PFSK-1 (cell line): ENCODE data around the gene NRL.

Experiments used
- FOXP2 ChIP-seq: optimal IDR thresholded peaks from 2 replicates; pipeline ENCODE3; 2011; ENCODE audit warnings: borderline replicate concordance, control low read depth, inconsistent platforms; ENCODE audit not compliant: insufficient read depth; ENCODE audit errors: extremely low read length, extremely low read depth
- POLR2AphosphoS5 ChIP-seq: IDR thresholded peaks from 2 replicates; pipeline ENCODE4 v1.6.1; 2012; ENCODE audit warnings: low read depth, mild to moderate bottlenecking, control low read depth, low read length, moderate library complexity
- SIN3A ChIP-seq: IDR thresholded peaks from 2 replicates; pipeline ENCODE4 v1.6.1; 2012; ENCODE audit warnings: mild to moderate bottlenecking, low read length, moderate library complexity, borderline replicate concordance; ENCODE audit not compliant: insufficient read depth
- TAF1 ChIP-seq: IDR thresholded peaks from 2 replicates; pipeline ENCODE4 v1.6.1; 2012; ENCODE audit warnings: low read length, control low read depth, borderline replicate concordance; ENCODE audit not compliant: insufficient read depth
- TF ChIP-seq, protein P1 (sequence below), 2 experiments: IDR thresholded peaks; 2 replicates each; pipeline versions ENCODE4 v1.6.1 to v1.8.0; 2011 to 2012; ENCODE audit warnings: low read depth in 2 of 2, low read length in 2 of 2, control low read depth in 1 of 2, inconsistent platforms in 1 of 2, mild to moderate bottlenecking in 1 of 2, moderate library complexity in 1 of 2; ENCODE audit not compliant: insufficient read depth in 1 of 2

Gene NRL

DNA sequence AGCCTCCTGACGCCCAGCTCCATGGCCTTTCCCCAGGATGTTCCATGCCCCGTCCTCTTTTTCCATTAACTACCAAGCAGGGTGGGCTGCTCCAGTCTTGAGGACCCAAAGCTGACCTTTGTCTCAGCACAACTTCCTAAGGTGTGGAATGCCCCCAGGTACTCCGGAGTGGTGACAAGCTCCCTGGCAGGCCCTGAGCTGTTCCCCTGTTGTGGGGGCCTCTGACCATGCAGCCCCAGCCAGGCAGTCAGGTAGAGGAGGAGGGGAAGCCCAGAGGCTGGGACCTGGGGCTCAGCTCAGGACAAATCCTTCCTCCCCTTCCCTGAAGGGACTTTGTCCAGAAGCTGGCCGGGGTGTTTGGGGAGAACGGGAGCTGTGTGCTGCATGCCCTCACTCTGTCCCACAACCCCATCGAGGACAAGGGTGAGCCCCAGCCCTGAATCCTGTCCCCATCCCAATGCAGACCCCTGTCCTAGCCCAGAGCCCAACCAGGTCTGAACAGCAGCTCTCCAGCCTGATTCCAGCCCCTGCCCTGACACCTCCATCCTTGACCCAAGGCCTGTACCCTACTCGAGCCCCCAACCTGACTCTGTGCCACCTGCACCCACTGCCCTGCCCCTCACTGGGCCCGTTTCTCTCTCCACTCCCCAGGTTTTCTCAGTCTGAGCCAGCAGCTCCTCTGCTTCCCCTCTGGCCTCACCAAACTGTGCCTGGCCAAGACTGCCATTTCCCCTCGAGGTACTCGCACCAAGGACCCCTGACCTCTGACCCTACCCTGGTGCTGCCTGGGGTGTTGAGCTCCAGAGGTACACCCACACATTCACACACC is 58.6 kb downstream of the NRL start:
- TF ChIP-seq POLR2AphosphoS5 (no peak), TAF1 (no peak), SIN3A (no peak)

DNA sequence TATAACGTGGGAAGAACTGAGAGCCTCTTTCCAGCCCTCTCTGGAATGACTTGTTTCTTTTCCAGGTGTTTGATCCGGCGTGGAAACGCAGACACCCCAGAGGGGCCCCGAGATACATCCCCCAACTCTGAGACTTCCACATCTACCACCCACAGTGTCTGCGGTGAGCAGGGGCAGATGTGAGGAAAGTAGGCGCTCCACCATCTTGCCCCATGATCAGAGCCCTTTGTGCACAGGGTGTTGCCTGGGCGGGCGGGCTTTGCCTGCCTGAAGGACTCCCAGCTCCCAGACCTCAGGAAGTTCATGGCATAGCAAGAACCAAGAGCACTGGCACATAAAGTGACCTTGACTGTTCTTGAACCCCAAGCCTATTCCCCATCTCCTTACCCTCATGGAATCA is 60.1 kb downstream of the NRL start:
- no peak for TF ChIP-seq POLR2AphosphoS5
- TF ChIP-seq, protein P1, sequence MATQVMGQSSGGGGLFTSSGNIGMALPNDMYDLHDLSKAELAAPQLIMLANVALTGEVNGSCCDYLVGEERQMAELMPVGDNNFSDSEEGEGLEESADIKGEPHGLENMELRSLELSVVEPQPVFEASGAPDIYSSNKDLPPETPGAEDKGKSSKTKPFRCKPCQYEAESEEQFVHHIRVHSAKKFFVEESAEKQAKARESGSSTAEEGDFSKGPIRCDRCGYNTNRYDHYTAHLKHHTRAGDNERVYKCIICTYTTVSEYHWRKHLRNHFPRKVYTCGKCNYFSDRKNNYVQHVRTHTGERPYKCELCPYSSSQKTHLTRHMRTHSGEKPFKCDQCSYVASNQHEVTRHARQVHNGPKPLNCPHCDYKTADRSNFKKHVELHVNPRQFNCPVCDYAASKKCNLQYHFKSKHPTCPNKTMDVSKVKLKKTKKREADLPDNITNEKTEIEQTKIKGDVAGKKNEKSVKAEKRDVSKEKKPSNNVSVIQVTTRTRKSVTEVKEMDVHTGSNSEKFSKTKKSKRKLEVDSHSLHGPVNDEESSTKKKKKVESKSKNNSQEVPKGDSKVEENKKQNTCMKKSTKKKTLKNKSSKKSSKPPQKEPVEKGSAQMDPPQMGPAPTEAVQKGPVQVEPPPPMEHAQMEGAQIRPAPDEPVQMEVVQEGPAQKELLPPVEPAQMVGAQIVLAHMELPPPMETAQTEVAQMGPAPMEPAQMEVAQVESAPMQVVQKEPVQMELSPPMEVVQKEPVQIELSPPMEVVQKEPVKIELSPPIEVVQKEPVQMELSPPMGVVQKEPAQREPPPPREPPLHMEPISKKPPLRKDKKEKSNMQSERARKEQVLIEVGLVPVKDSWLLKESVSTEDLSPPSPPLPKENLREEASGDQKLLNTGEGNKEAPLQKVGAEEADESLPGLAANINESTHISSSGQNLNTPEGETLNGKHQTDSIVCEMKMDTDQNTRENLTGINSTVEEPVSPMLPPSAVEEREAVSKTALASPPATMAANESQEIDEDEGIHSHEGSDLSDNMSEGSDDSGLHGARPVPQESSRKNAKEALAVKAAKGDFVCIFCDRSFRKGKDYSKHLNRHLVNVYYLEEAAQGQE (IDR thresholded peaks at IDR 0.05; ENCODE audit: insufficient read depth in 1 of 2, low read depth in 2 of 2, low read length in 2 of 2), result no peak
- no peak for TF ChIP-seq SIN3A
- TF ChIP-seq TAF1, result no peak
- no peak for TF ChIP-seq FOXP2

DNA sequence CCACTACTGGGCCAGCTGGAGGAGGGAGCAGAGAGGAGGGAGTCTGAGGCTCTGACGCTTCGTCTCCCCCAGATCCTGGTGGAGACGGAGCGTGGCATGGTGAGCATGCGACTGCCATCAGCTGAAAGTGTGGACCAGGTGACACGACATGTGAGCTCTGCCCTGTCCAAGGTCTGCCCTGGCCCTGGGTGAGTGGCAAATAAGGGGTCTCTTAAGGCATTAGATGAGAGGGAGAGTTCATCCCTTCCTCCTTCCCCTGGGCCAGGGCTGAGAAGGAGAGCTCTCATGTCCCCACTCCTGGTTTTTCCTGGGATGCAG is 60.5 kb downstream of the NRL start:
- TF ChIP-seq FOXP2 (no peak), POLR2AphosphoS5 (no peak), TAF1 (no peak), SIN3A (no peak)
- TF ChIP-seq, protein P1 (IDR thresholded peaks at IDR 0.05; ENCODE audit: insufficient read depth in 1 of 2, low read depth in 2 of 2, low read length in 2 of 2), result no peak

DNA sequence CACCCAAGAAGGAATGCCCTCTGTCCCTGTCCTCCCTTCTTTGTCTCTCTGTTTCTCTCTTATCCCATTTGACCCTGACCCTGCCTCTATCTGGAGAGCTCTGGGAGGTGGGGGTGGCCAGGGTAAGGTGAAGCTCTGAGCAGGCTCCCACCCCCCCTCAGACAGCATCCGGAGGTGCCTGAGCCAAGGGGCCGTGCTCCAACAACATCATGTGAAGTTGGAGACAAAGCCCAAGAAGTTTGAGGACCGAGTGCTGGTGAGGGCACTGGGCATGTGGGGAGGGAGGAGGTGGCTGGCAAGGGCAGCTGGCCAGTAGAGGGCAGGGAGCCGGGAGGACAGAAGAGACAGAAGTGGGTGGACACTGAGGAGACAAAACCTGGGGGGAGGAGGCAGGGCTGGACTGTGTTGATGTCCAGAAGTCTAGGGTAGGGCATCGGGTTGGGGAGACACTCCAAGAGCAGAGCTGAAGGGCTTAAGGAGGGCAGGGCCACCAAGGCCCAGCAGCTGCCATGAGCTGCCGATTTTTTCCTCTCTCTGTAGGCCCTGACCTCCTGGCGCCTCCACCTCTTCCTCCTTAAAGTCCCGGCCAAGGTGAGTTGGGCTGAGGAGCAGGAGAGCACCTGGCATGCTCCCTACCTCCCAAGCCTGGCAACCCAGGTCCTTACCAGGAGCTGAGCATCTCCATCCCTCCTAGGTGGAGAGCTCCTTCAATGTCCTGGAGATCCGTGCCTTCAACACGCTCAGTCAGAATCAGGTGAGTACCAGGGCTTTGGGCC is 61.0 kb downstream of the NRL start:
- TF ChIP-seq FOXP2 (no peak), POLR2AphosphoS5 (no peak)

DNA sequence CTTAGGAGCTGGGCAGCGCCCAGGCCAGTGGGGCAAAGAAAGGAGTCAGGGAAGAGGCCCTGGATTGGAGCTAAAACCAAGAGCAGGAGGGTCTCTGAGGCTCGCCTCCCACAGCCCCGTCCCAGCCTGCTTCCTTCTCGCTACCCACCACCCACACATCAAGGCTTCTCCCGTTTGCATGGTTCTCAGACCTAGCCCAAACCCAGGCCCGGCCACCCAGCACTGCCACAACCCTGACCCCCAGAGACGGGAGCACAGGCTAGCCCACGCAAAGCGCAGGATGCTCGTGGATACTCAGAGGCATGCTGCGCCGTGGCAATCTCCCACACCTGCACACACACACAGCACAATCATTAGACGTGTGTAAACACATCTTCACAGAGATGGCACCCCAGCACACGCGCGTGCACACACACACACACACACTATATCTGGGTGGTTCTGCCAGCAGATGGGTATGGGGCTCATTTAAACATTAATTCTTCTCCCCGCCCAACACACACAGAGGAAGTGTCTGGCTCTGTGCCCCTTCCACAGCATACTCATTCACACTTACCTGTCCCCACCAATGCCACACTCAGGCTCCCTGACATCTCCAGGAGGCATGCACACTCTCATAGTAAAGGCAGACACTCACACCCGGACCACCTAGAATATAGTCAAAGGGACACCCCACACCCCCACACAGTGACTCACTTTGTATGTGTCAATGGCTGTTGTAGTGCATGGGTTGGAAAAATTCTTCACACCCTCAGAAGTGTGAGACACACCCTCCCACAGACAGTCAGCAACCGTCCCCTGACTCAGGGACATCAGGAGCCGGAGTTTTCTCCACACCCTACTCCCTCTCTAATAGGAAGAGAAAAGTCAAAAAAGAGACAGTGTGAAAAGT is 61.8 kb downstream of the NRL start:
- TF ChIP-seq FOXP2 (no peak), SIN3A (no peak), POLR2AphosphoS5 (no peak), TAF1 (no peak)
- TF ChIP-seq, protein P1 (IDR thresholded peaks at IDR 0.05; ENCODE audit: insufficient read depth in 1 of 2, low read depth in 2 of 2, low read length in 2 of 2), result no peak
